ENCODE results near the gene C12orf76.

Gene C12orf76

GRCh38 chr12:110035534-110036104 is 12.7 kb downstream of the C12orf76 start:
- no peak for DNase-seq (ENCODE audit: extremely low read depth, low read depth)
- TF ChIP-seq CTCF (IDR thresholded peaks at IDR 0.05; ENCODE audit: low read depth, low read length, missing control alignments) = no peak

GRCh38 chr12:110033888-110034287 is 14.4 kb downstream of the C12orf76 start:
- TF ChIP-seq CTCF (IDR thresholded peaks at IDR 0.05; ENCODE audit: low read depth, low read length, missing control alignments) = no peak
- H3K4me3 ChIP-seq (replicated peaks; ENCODE audit: low read depth, low read length) = no peak overlapping the region
- no peak for DNase-seq (ENCODE audit: extremely low read depth, low read depth)

More at GRCh38 chr12:110035534-110036104, 12.7 kb downstream of the C12orf76 start:
- H3K4me3 ChIP-seq (replicated peaks; ENCODE audit: low read depth, low read length) = no peak overlapping the region

DNA sequence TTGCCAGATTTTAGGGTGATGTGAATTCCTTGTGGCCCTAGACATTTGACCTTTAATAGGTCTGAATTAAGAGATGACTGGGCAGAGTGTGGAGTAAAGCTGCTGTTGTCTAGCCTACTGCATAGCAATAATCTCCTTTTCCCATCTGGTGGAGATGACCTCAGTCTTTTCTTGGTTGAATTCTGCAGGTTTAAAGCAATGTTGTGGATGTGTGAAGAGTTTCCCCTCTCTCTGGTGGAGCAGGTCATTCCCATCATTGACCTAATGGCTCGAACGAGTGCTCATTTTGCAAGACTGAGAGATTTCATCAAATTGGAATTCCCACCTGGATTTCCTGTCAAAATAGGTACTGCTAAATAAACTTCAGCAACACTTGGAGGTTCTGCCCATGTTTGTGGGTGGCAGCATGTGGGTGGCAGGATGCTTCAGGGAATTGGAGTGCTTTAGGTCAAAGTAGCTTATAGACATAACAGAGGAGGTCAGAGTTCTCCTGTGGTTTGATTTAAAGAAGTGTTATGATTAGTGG is 19.0 kb downstream of the C12orf76 start:
- TF ChIP-seq CTCF (IDR thresholded peaks at IDR 0.05; ENCODE audit: low read depth, low read length, missing control alignments) = no peak
- no peak for DNase-seq (ENCODE audit: extremely low read depth, low read depth)
- no peak overlapping the region for H3K4me3 ChIP-seq (replicated peaks; ENCODE audit: low read depth, low read length)

GRCh38 chr12:110028323-110028722 is 20.0 kb downstream of the C12orf76 start:
- DNase-seq (ENCODE audit: extremely low read depth, low read depth) = no peak
- H3K4me3 ChIP-seq (replicated peaks; ENCODE audit: low read depth, low read length) = no peak overlapping the region
- TF ChIP-seq CTCF (IDR thresholded peaks at IDR 0.05; ENCODE audit: low read depth, low read length, missing control alignments) = no peak

DNA sequence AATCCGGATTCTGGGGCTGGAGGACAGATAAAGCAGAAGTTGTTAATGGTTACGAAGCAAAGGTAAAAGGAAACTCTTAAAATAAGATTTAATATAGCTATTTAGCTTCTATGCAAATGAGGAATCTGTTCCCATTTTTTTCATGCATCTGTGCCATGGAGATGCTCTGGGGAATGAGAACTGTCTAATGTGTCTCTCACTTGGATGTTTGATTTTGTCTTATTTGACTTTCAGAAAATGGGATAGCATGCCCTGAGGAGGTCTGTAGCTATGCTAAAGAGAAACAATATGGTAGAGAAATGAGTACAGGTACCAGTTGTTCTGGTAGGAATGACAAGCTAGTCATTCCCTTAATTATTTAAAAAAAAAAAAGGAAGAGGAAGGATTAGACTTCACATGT is 24.3 kb downstream of the C12orf76 start:
- DNase-seq (ENCODE audit: extremely low read depth, low read depth) = no peak
- TF ChIP-seq CTCF (IDR thresholded peaks at IDR 0.05; ENCODE audit: low read depth, low read length, missing control alignments) = no peak
- H3K4me3 ChIP-seq (replicated peaks; ENCODE audit: low read depth, low read length) = no peak overlapping the region

DNA sequence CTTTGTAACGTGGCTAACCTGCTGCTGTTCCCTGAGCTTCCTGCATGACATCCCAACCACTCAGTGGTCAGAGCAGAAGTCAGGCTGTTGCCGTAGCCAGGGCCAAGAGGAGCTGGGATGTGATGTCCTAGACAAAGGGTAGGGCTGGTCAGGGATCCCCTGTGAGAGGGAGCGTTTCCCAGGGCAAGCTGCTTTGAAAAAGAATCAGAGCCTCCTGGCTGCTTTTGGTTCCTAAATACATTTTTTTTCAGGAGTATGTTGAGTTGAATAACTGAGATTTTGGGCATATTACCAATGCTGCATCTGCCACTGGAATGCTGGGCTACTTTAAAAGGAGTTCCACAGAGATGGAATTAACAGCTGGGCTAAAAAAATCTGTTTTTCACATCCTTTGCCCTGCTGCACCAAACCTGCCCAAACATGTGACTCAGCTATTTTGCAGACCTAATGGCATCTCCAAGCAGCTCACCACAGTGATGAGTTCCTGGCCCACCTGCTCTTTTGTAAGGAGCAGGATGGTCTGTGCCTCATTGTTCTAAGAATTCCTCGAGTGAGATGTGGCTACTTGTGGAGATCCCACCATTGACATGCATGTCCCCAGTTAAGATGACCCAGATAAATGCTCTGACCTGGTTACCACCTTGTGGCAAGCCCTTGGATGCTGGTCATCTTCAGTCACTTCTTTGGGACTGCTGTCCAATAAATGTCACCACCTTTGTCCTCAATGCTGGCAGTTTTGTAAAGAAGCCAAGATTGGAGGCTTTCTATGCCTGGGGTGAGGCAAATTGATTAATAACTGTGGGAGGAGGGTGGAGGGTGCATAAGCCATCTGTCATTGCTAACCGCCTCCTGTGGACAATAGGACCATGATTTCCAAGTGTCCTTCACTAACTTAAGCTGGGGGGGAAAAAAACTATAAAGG is 25.0 kb downstream of the C12orf76 start:
- no peak for TF ChIP-seq CTCF (IDR thresholded peaks at IDR 0.05; ENCODE audit: low read depth, low read length, missing control alignments)
- no peak for DNase-seq (ENCODE audit: extremely low read depth, low read depth)
- no peak overlapping the region for H3K4me3 ChIP-seq (replicated peaks; ENCODE audit: low read depth, low read length)

Data from HFF-Myc (cell line).